Measurements from ENCODE around the gene CHFR.
"Not testable (repeated sequence)": the region's sequence is repeated elsewhere in the genome, so short reads cannot be mapped to it uniquely, and the experiment has no call there.

CHFR gene

DNA sequence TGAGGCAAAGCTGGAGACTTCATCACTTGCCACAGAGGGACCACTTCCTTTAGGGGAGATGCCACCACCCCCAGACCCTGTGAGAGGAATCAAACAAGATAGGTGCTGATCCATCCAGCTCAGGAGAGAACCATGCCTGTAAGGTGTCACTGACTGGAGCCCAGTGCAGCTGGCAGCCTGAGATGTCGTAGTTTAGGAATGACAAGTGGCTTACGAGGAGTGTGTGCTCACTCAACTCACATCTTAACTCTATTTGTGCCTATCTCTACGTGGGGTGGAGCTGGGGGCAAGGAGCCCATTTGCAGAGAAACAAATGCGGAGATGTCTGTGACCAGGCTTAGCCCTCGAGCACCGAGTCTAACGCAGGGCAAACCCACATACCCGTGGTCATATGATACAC lies 25.8 kb downstream of the CHFR start:
- H3K27me3 ChIP-seq: no peaks in the 10 kb centered on the region
- H3K27ac ChIP-seq: no peak overlapping the region
- no peak overlapping the region for H3K4me3 ChIP-seq
- intact Hi-C loops (cut with DNase I; ENCODE audit: low total_unique reads): no loop called here
- H3K4me1 ChIP-seq: no peaks in the 10 kb centered on the region
- H3K9me3 ChIP-seq: no peaks in the 10 kb centered on the region
- peaks cover 74 to 79% (median 76%) of the 10 kb centered on the region in 3 donors for H3K36me3 ChIP-seq
- no peak for DNase-seq
- TF ChIP-seq CTCF (IDR thresholded peaks at IDR 0.05): no peak

DNA sequence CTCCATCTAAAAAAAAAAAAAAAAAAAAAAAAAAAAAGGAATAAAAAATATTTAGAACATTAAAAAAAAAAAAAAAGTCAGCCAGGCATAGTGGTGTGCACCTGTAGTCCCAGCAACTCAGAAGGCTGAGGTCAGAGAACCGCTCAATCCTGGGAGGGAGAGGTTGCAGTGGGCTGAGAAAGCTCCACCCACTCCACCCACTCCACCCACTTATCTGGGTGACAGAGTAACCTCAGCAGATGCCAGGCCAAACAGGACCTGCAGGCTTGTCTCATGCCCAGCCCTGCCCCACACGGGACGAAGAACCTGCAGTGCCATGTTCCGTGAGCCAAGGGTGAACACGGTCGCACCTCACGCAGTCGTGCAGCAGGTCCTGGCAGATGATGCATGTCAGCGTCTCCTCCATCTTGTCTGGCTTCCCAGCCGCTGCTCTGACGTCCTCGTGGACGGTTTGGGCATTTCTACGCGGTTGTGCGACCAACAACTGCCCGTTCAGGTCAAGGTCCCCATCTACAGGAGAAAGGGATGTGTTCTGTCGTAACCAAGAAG lies 28.6 kb downstream of the CHFR start:
- Histone ChIP-seq H3K9me3 (no peaks in the 10 kb centered on the region), H3K27ac (no peak overlapping the region), H3K4me1 (no peaks in the 10 kb centered on the region), H3K36me3 (peaks cover 82 to 95% (median 86%) of the 10 kb centered on the region in 3 donors), H3K27me3 (no peaks in the 10 kb centered on the region), H3K4me3 (no peak overlapping the region)
- no peak for TF ChIP-seq CTCF (IDR thresholded peaks at IDR 0.05)
- intact Hi-C loops (cut with DNase I; ENCODE audit: low total_unique reads): no loop called here
- DNase-seq: no peak

GRCh38 chr12:132857019-132857418 lies 30.4 kb downstream of the CHFR start:
- H3K27me3 ChIP-seq; H3K4me1 ChIP-seq; DNase-seq; intact Hi-C loops (cut with DNase I; ENCODE audit: low total_unique reads); H3K9me3 ChIP-seq; H3K27ac ChIP-seq; H3K4me3 ChIP-seq: not testable (repeated sequence)
- peaks cover 94 to 100% (median 99%) of the 10 kb centered on the region in 3 donors for H3K36me3 ChIP-seq

GRCh38 chr12:132856581-132856980 lies 30.8 kb downstream of the CHFR start:
- peaks cover 95 to 100% (median 99%) of the 10 kb centered on the region in 3 donors for H3K36me3 ChIP-seq
- no peak for DNase-seq
- no peaks in the 10 kb centered on the region for H3K27me3 ChIP-seq
- intact Hi-C loops (cut with DNase I; ENCODE audit: low total_unique reads): no loop called here
- no peaks in the 10 kb centered on the region for H3K9me3 ChIP-seq
- TF ChIP-seq CTCF (IDR thresholded peaks at IDR 0.05): no peak
- H3K4me1 ChIP-seq: no peaks in the 10 kb centered on the region
- H3K4me3 ChIP-seq: no peak overlapping the region
- H3K27ac ChIP-seq: no peak overlapping the region

DNA sequence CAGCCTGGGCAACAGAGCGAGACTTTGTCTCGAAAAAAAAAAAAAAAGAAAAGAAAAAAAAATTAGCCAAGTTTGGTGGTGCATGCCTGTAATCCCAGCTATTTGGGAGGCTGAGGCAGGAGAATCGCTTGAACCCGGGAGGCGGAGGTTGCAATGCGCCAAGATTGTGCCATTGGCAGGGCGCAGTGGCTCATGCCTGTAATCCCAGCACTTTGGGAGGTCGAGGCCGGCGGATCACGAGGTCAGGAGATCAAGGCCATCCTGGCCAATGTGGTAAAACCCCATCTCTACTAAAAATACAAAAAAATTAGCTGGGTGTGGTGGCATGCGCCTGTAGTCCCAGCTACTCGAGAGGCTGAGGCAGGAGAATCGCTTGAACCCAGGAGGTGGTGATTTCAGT lies 32.2 kb downstream of the CHFR start:
- intact Hi-C loops (cut with DNase I; ENCODE audit: low total_unique reads): not testable (repeated sequence)
- peaks cover 95 to 100% (median 99%) of the 10 kb centered on the region in 3 donors for H3K36me3 ChIP-seq

GRCh38 chr12:132853285-132854092 lies 33.9 kb downstream of the CHFR start:
- Histone ChIP-seq H3K4me1 (no peaks in the 10 kb centered on the region), H3K36me3 (peaks cover 84 to 99% (median 97%) of the 10 kb centered on the region in 3 donors), H3K27ac (no peak overlapping the region), H3K9me3 (no peaks in the 10 kb centered on the region), H3K27me3 (no peaks in the 10 kb centered on the region), H3K4me3 (no peak overlapping the region)
- TF ChIP-seq CTCF (IDR thresholded peaks at IDR 0.05): no peak
- no peak for DNase-seq
- intact Hi-C loops (cut with DNase I; ENCODE audit: low total_unique reads): no loop called here

More for the DNA sequence above, 32.2 kb downstream of the CHFR start:
- DNase-seq, H3K9me3 ChIP-seq, H3K4me1 ChIP-seq, H3K27ac ChIP-seq, H3K27me3 ChIP-seq, H3K4me3 ChIP-seq: not testable (repeated sequence)

Measured in tibial artery (tissue), 4 donors.